Sigmoid colon (tissue), 7 donors: ENCODE data around the gene GSS. TPM values are rescaled to one million over a fixed set of nuclear protein-coding genes. Genes with fewer than 3 reads are reported as not detected.

ENCODE experiments used
- DNase-seq: peaks from one replicate; pipeline ENCODE4 v3.0.0-alpha.2; 2019
- H3K27ac ChIP-seq, 4 donors: fragments of 200-600 bp; sonication (generic); one replicate each; pipeline ENCODE4 v1.5.1; 2016 to 2019; ENCODE audit warnings: mild to moderate bottlenecking in 1 of 4
- H3K27me3 ChIP-seq, 3 donors: fragments of 200-600 bp; sonication (generic); one replicate each; pipeline ENCODE4 v1.5.1; 2019; ENCODE audit warnings: mild to moderate bottlenecking in 1 of 3
- H3K36me3 ChIP-seq, 4 donors: fragments of 200-600 bp; sonication (generic); one replicate each; pipeline ENCODE4 v1.5.1; 2016 to 2019
- H3K4me1 ChIP-seq, 4 donors: fragments of 200-600 bp; sonication (generic); one replicate each; pipeline ENCODE4 v1.5.1; 2017 to 2019
- H3K4me3 ChIP-seq, 4 donors: fragments of 200-600 bp; sonication (generic); one replicate each; pipeline ENCODE4 v1.5.1; 2017 to 2019; ENCODE audit warnings: mild to moderate bottlenecking in 2 of 4, moderate library complexity in 1 of 4
- H3K9me3 ChIP-seq, 4 donors: fragments of 200-600 bp in 3 of 4; sonication (generic) in 3 of 4; one replicate each; pipeline versions ENCODE4 v1.5.1 to v1.6.1; 2013 to 2019
- CTCF ChIP-seq, 4 experiments: fragments of 450-650 bp in 3 of 4; fragments of 200-600 bp in 1 of 4; IDR thresholded peaks; one replicate each; pipeline ENCODE4 v1.5.1; 2016 to 2019; ENCODE audit warnings: antibody characterized with exemption in 4 of 4, mild to moderate bottlenecking in 3 of 4, moderate library complexity in 2 of 4
- EP300 ChIP-seq, 4 donors: sonication (generic); formaldehyde crosslinking; IDR thresholded peaks; one replicate each; pipeline ENCODE4 v1.6.1; 2017; ENCODE audit warnings: antibody characterized with exemption in 4 of 4
- POLR2A ChIP-seq, 2 donors: fragments of 450-650 bp; IDR thresholded peaks; one replicate each; pipeline ENCODE4 v1.6.1; 2016; ENCODE audit warnings: antibody characterized with exemption in 2 of 2, mild to moderate bottlenecking in 2 of 2, moderate library complexity in 2 of 2
- POLR2AphosphoS5 ChIP-seq, 4 donors: sonication (generic); formaldehyde crosslinking; IDR thresholded peaks; one replicate each; pipeline ENCODE4 v1.6.1; 2017; ENCODE audit warnings: antibody characterized with exemption in 4 of 4
- WGBS, 2 donors: extraction: QIAGEN DNeasy Blood & Tissue Kit; methylation state at CpG; one replicate each; pipeline ENCODE4 v1.1.7; 2013; 5-methylcytosine and 5-hydroxymethylcytosine counted together
- intact Hi-C: fragments of 100-400 bp; cut with DNase I; formaldehyde crosslinking; loops from one replicate; pipeline ENCODE4 v1.15.1; 2023
- polyA plus RNA-seq, 3 donors: library from polyadenylated mRNA; stranded (reverse); fragments of 200-250 nt; gene quantifications; one replicate each; pipeline ENCODE4 v1.2.3, GENCODE V29; 2013
- total RNA-seq, 4 donors: library from RNA; depleted of rRNA; stranded (reverse); fragments of >200 nt; gene quantifications; one replicate each; pipeline ENCODE4 v1.1.0, GENCODE V29; 2016
- donor health status: healthy with polysubstance abuse.
- donor health status: Bipolar disorder and iron deficiency.
- donor health status: healthy.

Gene GSS
- total and polyA plus RNA-seq, 7 donors: 22.9 to 80.7 (median 30.5) TPM

- H3K4me1 ChIP-seq: peaks cover 0 to 13% (median 11%) of the 10 kb centered on the region in 4 donors
- H3K27me3 ChIP-seq: no peaks in the 10 kb centered on the region
- intact Hi-C loops: no loop called here
- H3K9me3 ChIP-seq: no peaks in the 10 kb centered on the region
- H3K36me3 ChIP-seq: peaks cover 16 to 79% (median 47%) of the 10 kb centered on the region in 4 donors
- 20 to 47% methylated on average over 39 of the region's 39 CpGs for WGBS, 2 donors
- no peak overlapping the region for H3K27ac ChIP-seq
- no peak for TF ChIP-seq POLR2AphosphoS5 (IDR thresholded peaks at IDR 0.05)
- no peak for TF ChIP-seq CTCF (IDR thresholded peaks at IDR 0.05)
- TF ChIP-seq POLR2A (IDR thresholded peaks at IDR 0.05): no peak
- TF ChIP-seq EP300 (IDR thresholded peaks at IDR 0.05): no peak
- DNase-seq: no peak
- peak overlapping the region in 1 of 4 donors; percentile 4 for H3K4me3 ChIP-seq
Observed at GRCh38 chr20:34997131-34997561, 41.5 kb upstream of the GSS start.

DNA sequence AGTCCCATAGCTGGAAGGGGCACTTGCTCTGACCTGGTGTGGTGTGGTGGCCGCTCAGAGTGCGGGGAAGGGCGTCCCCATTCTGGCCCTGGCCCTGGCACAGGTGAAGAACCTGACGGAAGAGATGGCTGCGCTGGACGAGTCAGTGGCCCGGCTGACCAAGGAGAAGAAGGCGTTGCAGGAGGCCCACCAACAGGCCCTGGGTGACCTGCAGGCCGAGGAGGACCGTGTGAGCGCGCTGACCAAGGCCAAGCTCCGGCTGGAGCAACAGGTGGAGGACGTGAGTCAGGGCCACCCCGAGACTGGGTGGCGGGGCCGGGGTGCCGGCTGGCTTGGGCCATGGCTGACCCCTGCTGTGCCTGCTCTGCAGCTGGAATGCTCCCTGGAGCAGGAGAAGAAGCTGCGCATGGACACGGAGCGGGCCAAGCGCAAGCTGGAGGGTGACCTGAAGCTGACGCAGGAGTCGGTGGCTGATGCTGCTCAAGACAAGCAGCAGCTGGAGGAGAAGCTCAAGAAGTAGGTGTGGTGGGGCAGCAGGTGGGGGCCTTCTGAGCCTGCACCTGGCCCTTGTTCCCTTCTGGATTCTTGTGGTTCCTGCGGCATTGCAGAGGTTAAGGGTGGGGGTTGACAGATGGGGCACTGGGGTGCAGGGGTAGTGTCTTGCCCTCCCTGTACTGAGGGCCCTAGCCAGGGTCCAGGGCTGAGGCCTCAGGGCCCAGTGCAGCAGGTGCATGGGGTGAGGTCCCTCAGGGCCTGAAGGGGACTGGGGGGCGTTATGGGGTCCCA is 40.8 kb upstream of the GSS start:
- Histone ChIP-seq H3K36me3 (peaks cover 10 to 72% (median 40%) of the 10 kb centered on the region in 4 donors), H3K9me3 (no peaks in the 10 kb centered on the region), H3K27me3 (no peaks in the 10 kb centered on the region), H3K4me1 (peaks cover 0 to 13% (median 11%) of the 10 kb centered on the region in 4 donors), H3K4me3 (no peak overlapping the region), H3K27ac (no peak overlapping the region)
- no peak for DNase-seq
- intact Hi-C loops: no loop called here
- TF ChIP-seq CTCF (IDR thresholded peaks at IDR 0.05) (no peak), POLR2A (IDR thresholded peaks at IDR 0.05) (no peak), EP300 (IDR thresholded peaks at IDR 0.05) (no peak)
- WGBS, 2 donors: 93 to 96% methylated on average over 26 of the region's 26 CpGs

- no peak for DNase-seq
- Histone ChIP-seq H3K27me3 (no peaks in the 10 kb centered on the region), H3K4me1 (peaks cover 0 to 13% (median 11%) of the 10 kb centered on the region in 4 donors), H3K27ac (no peak overlapping the region), H3K9me3 (no peaks in the 10 kb centered on the region), H3K36me3 (peaks cover 10 to 65% (median 33%) of the 10 kb centered on the region in 4 donors), H3K4me3 (no peak overlapping the region)
- no peak for TF ChIP-seq CTCF (IDR thresholded peaks at IDR 0.05)
- TF ChIP-seq POLR2AphosphoS5 (IDR thresholded peaks at IDR 0.05): no peak
- no peak for TF ChIP-seq EP300 (IDR thresholded peaks at IDR 0.05)
- no peak for TF ChIP-seq POLR2A (IDR thresholded peaks at IDR 0.05)
- intact Hi-C loops: no loop called here
- 91 to 96% methylated on average over 7 of the region's 7 CpGs for WGBS, 2 donors
Observed at GRCh38 chr20:34995696-34996095, 40.1 kb upstream of the GSS start.

- Histone ChIP-seq H3K36me3 (peaks cover 10 to 60% (median 29%) of the 10 kb centered on the region in 4 donors), H3K27me3 (no peaks in the 10 kb centered on the region), H3K27ac (no peak overlapping the region), H3K9me3 (no peaks in the 10 kb centered on the region), H3K4me3 (no peak overlapping the region), H3K4me1 (peaks cover 0 to 13% (median 11%) of the 10 kb centered on the region in 4 donors)
- intact Hi-C loops: no loop called here
- TF ChIP-seq EP300 (IDR thresholded peaks at IDR 0.05): no peak
- no peak for TF ChIP-seq CTCF (IDR thresholded peaks at IDR 0.05)
- TF ChIP-seq POLR2AphosphoS5 (IDR thresholded peaks at IDR 0.05): no peak
- no peak for TF ChIP-seq POLR2A (IDR thresholded peaks at IDR 0.05)
- no peak for DNase-seq
- WGBS, 2 donors: 93 to 96% methylated on average over 14 of the region's 14 CpGs
Observed at GRCh38 chr20:34995192-34995591, 39.6 kb upstream of the GSS start.
